ENCODE results near the gene NAA10. TPM values are rescaled to one million over a fixed set of nuclear protein-coding genes. Genes with fewer than 3 reads are reported as not detected.

The NAA10 gene
- polyA plus RNA-seq, 1 donor from 2014 or later = 91.4 TPM

DNA sequence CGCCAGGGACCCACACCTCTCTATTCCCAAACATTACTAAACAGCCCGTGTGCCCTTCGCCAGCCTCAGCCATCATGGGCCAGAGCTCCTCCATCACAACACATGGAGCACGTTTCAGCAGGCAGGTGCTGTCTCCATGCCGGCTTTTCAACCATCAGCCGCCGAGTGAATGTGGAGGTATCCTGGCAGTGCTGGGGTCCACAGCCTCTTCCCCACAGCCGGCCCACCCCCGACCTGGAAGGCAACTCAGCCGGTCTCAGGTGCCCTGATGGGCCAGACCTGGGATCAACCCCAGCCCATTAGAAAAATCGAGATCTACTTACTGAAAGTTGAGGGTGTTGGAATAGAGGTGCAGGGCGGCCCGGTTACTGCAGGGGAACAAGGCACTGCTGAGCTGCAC, 3.1 kb downstream of the NAA10 start:
- H3K4me1 Mint-ChIP-seq = peaks cover 17 to 30% (median 20%) of the 10 kb centered on the region in 3 donors
- H3K27ac Mint-ChIP-seq = no peak overlapping the region

DNA sequence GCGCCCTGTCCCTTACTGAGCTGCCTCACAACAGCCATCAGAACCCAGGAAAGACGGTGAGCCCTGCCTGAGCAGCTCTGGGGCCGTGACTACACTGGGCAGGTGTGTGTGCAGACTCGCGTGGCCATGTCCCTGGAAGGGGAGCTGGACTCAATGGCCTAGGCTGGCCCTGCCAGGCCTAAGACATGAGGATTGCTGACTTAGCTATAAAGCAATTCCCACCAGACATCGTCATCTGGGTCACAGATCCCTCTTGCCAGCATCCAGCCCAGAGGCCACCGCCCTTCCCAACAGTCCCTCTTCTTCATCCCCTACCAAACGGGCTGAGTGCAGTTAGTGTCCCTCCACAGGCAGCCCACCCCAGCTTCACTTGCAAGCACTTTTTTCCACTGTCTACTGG, 3.7 kb downstream of the NAA10 start:
- no peaks in the 10 kb centered on the region for H3K27me3 Mint-ChIP-seq
- no peaks in the 10 kb centered on the region for H3K9me3 Mint-ChIP-seq
- no peak overlapping the region for H3K27ac Mint-ChIP-seq
- peaks cover 3% of the 10 kb centered on the region for H3K36me3 Mint-ChIP-seq
- peaks cover 18 to 28% (median 19%) of the 10 kb centered on the region in 3 donors for H3K4me1 Mint-ChIP-seq
- H3K4me3 Mint-ChIP-seq = peak overlapping the region in 2 of 4 donors; percentile 2 to 9

More for the DNA sequence above, 3.1 kb downstream of the NAA10 start:
- Mint-ChIP-seq H3K36me3 (peaks cover 3% of the 10 kb centered on the region), H3K27me3 (no peaks in the 10 kb centered on the region), H3K9me3 (no peaks in the 10 kb centered on the region), H3K4me3 (peak overlapping the region in 1 of 4 donors; percentile 2)

DNA sequence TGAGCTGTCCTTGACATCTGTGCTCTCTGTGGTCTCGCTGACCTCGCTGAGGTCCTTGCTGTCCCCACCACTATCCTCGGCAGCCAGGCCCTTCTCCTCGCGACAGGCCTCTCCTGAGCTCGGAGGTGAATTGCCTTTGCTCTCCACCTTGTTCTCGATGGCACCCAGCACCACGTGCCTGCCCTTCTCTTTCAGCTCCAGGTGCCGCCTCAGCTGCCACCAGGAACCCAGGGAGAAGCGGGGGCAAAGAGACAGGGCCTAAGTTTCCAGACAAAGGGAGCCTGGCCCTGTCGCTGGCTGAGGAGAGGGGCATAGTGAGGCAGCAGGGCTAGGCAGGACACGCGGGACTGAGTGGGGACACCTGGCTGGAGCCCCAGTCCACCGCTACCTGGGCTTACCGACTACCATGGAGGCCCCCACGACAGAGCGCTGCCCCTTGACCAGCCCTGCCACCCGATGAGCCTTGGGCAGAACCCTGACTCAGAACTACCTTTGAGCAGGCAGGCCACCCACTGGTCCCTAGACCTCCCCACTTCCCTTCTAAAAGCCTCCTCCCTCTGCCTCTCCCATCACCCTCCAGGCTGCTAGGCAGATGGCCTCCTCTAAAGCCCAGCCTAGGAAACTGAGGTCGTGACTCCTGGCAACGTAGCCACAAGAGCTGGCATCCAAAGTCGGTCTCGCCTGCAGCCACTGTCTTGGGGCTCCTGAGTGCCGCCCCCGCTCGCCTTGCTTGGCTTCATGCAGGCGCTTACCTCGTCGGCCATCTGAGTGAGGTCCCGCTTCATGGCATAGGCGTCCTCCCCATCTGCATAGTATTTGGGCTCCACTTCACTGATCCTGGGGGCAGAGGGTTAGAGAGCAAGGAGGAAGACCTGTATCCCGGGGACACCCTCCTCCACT, 4.6 kb downstream of the NAA10 start:
- Mint-ChIP-seq H3K9me3 (no peaks in the 10 kb centered on the region), H3K27me3 (no peaks in the 10 kb centered on the region), H3K4me3 (peak overlapping the region in 2 of 4 donors; percentile 16 to 54), H3K36me3 (peaks cover 3% of the 10 kb centered on the region), H3K27ac (peak overlapping the region in 1 of 3 donors; percentile 69), H3K4me1 (peaks cover 22 to 31% (median 23%) of the 10 kb centered on the region in 3 donors)

DNA sequence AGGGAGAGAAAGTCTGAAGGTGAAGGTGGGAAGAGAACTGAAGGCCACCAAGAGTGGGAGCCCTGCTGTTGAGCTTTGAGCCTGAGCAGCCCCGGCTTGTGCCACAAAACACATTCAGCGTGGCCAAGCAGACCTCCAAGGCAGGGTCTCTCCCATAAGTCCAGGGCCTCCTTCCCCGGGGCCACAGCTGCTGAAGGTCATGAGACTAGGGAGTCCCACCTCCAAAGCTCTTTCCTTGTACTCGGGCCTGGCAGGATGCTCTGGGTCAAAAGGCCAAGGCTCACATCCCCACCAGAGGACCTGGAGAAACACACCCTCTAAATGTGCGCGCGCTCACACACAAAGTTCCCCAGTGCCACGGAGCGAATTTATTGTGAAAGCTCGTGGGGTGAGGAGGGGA, 5.3 kb downstream of the NAA10 start:
- H3K27ac Mint-ChIP-seq = peak overlapping the region in 1 of 3 donors; percentile 99
- H3K27me3 Mint-ChIP-seq = no peaks in the 10 kb centered on the region
- peak overlapping the region in 2 of 4 donors; percentile 82 to 95 for H3K4me3 Mint-ChIP-seq

DNA sequence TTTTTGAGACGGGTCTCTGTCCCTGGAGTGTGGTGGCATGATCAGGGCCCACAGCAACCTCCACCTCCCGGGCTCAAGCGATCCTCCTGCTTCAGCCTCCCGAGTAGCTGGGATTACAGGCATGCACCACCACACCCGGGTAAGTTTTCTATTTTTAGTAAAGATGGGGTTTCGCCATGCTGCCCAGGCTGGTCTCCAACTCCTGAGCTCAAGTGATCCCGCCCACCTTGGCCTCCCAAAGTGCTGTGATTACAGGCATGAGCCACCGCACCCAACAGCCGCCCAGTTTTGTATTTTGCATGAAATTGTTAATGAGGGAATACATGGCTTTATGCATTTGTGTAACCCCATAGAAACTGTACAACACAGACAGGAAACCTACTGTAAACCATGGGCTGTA, 6.0 kb downstream of the NAA10 start:
- peak overlapping the region; percentile 97 to 99 (median 99) for H3K27ac Mint-ChIP-seq
- peaks cover 2% of the 10 kb centered on the region for H3K27me3 Mint-ChIP-seq
- H3K36me3 Mint-ChIP-seq = peaks cover 3% of the 10 kb centered on the region
- peak overlapping the region; percentile 87 to 97 (median 92) for H3K4me3 Mint-ChIP-seq
- H3K9me3 Mint-ChIP-seq = no peaks in the 10 kb centered on the region
- peaks cover 30 to 35% (median 31%) of the 10 kb centered on the region in 3 donors for H3K4me1 Mint-ChIP-seq

More for the DNA sequence above, 5.3 kb downstream of the NAA10 start:
- peaks cover 28 to 38% (median 30%) of the 10 kb centered on the region in 3 donors for H3K4me1 Mint-ChIP-seq
- H3K9me3 Mint-ChIP-seq = no peaks in the 10 kb centered on the region
- peaks cover 3% of the 10 kb centered on the region for H3K36me3 Mint-ChIP-seq

DNA sequence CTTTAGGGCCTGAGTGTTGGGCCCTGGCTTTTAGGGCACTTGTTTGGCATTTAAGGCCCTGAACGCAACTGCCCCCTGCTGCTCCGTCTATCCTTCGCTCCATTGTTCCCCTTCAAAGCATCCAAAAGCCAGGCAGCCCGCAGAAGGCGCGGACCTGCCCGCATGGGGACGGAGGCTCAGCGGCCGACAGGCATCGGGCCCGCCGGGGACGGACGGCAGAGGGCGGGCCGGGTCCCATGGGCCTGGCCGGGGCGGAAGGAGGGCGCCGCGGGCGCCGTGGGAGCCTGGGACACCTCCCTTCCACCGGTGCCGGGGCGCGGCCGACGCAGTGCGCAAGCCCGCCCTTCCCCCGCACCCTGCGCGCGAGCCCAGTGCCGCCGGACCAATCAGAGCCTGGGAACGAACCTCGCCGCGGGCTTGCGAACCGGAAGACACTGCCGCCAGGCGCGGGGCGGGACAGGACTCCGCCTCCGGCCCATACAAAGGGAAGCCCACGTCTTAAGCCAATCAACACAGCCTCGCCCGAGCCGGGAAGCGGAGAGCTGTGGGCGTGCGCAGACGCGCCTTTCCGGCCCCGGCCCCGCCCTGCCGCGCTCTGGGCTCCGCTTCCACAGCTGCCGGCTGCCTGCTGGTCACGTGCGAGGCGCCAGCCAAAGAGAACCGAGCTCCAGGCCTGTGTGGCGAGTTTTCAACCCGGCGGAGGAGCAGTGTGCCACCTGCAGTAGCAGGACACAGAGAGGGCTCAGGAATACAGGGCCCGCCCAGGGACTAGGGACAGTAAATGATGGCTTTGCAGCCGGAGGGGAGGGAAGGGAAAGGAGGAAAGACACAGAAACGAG, 6.7 kb downstream of the NAA10 start:
- no peaks in the 10 kb centered on the region for H3K9me3 Mint-ChIP-seq
- peaks cover 3% of the 10 kb centered on the region for H3K36me3 Mint-ChIP-seq
- H3K4me3 Mint-ChIP-seq = peak overlapping the region; percentile 89 to 98 (median 95)
- peaks cover 2% of the 10 kb centered on the region for H3K27me3 Mint-ChIP-seq
- H3K4me1 Mint-ChIP-seq = peaks cover 29 to 37% (median 30%) of the 10 kb centered on the region in 3 donors
- peak overlapping the region; percentile 99 for H3K27ac Mint-ChIP-seq

DNA sequence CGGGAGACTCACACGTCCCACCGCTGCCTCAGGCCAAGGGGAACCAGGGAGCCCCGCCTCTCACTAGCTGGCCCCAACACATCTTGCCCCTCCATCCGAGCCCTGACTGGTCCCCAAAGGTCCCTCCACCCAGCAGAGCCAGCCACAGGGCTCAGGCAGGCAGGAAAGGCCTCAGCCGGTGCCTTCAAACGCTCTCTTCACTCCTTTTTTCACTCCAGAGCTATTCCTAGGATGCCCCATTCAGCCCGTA, 7.2 kb downstream of the NAA10 start:
- H3K4me3 Mint-ChIP-seq = peak overlapping the region; percentile 89 to 98 (median 95)
- H3K4me1 Mint-ChIP-seq = peaks cover 29 to 37% (median 35%) of the 10 kb centered on the region in 3 donors

DNA sequence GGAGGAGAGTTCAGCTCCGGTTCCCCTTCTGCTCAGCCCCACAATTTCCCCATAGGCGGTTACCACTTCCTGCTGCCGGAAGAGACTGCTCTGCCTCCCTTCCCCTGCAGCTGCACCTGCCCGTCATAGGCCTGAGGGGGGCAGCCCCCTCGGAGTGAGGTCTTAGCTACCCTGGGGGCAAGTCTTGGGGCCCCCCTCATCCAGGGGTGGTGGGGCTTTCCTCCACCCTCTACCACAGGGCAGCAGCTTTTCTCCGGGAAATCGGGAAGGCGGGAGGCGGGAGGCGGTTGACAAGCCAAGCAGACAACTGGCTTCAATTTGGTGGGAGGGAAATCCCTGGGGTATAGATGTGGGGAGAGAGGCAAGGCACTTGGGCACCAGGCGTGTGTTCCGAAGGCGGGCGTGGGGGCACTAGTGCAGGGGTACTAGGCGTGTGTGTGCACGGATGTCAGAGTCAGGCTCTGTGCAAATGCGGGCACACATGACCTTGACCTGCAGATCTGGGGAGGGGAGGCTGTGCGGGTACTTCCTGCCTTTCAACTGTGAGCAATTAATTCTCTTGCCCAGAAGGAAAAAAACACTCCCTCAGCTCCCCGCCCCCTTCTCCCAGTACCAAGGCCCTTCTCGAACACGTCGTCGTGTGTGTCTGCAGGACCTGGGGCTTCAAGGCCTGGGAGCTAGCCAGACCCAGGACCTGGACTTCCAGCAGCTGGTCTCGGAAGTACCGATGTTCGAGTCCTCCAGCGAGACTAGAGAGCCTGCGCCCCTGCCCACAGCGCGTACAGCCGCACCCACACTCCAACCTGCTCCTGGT, 7.8 kb downstream of the NAA10 start:
- Mint-ChIP-seq H3K27me3 (peaks cover 4% of the 10 kb centered on the region), H3K4me1 (peaks cover 29 to 39% (median 36%) of the 10 kb centered on the region in 3 donors)

More for the DNA sequence above, 7.2 kb downstream of the NAA10 start:
- H3K27me3 Mint-ChIP-seq = peaks cover 3% of the 10 kb centered on the region
- no peaks in the 10 kb centered on the region for H3K9me3 Mint-ChIP-seq
- H3K27ac Mint-ChIP-seq = peak overlapping the region; percentile 99
- peaks cover 3% of the 10 kb centered on the region for H3K36me3 Mint-ChIP-seq

DNA sequence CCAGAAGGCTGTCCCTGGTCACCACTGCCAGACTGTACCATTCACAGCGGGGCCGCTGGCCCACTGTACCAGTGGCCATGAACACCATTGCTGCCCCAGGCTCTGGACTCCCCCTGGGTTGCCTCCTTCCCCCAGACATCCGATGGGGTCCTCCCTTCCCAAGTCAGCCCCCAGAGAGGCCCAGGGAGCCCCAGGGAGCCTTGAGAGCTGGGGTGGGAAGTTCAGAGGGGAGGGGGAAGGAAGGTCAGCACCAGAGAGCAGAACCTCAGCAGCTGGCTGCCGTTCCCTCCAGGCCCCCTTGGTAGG, 8.3 kb downstream of the NAA10 start:
- peaks cover 29 to 39% (median 36%) of the 10 kb centered on the region in 3 donors for H3K4me1 Mint-ChIP-seq
- H3K27me3 Mint-ChIP-seq = peaks cover 4% of the 10 kb centered on the region
- H3K27ac Mint-ChIP-seq = peak overlapping the region; percentile 99
- no peaks in the 10 kb centered on the region for H3K9me3 Mint-ChIP-seq
- H3K36me3 Mint-ChIP-seq = peaks cover 3% of the 10 kb centered on the region
- peak overlapping the region; percentile 89 to 98 (median 95) for H3K4me3 Mint-ChIP-seq

More for the DNA sequence above, 7.8 kb downstream of the NAA10 start:
- peak overlapping the region; percentile 99 for H3K27ac Mint-ChIP-seq
- H3K9me3 Mint-ChIP-seq = no peaks in the 10 kb centered on the region
- peaks cover 3% of the 10 kb centered on the region for H3K36me3 Mint-ChIP-seq
- H3K4me3 Mint-ChIP-seq = peak overlapping the region; percentile 89 to 98 (median 95)

DNA sequence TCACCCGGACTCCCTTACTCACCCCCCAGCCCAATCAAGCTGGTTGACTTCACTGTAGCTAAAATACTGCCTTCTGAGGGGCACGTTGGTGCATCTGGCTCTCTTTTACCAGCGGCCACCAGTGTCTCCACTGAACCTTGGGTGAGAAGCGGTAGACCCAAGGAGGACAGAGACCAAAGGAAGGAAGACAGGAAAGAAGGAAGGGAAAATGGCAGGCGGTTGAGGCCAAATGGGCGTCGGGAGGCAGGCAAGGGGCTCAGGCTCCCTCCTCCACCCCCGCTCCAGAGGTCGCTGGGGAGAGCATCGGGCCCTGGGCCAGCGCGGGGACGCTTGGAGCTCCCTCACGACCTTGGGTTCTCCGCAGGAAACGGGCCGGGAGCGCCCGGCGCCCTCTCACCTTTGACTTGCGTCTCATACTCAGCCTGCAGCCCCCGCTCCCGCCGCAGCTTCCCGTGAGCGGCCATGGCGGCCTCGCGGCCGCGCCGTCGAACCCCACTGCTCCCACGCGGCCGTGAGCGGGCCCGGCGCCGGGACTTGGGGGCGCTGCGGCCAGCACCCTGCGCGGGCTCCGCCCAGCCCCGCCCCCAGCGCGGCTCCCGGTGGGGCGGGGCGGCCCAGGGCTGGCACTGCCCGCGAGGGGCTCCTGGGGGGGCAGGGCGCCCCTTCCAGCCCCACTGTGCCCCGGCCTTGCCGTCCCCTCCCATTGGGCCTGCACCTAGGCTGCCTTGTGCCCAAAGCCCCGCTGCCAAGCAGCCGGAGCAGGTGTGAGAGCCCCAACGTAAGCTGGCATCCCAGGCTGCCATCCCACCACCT, 8.9 kb downstream of the NAA10 start, which contains the start of gene ARHGAP4:
Gene ARHGAP4 (minus strand): TSS at position 526 of the 813 bp plus-strand sequence. CDS start 62 bp downstream, at position 464.
- no peaks in the 10 kb centered on the region for H3K9me3 Mint-ChIP-seq

DNA sequence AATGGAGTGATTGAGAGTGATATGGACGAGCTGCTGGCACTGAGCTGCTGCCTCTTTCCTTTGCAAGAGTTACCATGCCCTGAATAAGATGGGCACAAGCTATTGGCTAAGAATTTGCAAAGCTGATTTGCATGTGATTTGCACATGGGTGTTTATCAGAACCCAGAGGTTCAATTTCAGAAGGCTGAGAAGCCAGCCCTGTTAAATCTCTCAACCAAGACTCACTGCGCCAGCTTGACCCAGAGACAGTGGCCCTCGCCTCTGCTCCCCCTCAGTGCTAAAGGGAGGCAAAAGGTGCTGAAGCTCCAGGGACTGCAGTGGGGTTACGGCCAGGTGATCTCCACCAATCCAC, 9.5 kb downstream of the NAA10 start:
- Mint-ChIP-seq H3K4me3 (peak overlapping the region; percentile 93 to 95 (median 94)), H3K27me3 (peaks cover 4% of the 10 kb centered on the region), H3K9me3 (no peaks in the 10 kb centered on the region), H3K27ac (peak overlapping the region; percentile 97 to 99 (median 98)), H3K36me3 (no peaks in the 10 kb centered on the region), H3K4me1 (peaks cover 29 to 37% (median 35%) of the 10 kb centered on the region in 3 donors)

More for the DNA sequence above, 8.9 kb downstream of the NAA10 start, which contains the start of gene ARHGAP4:
- Mint-ChIP-seq H3K27me3 (peaks cover 4% of the 10 kb centered on the region), H3K4me1 (peaks cover 29 to 37% (median 36%) of the 10 kb centered on the region in 3 donors), H3K36me3 (no peaks in the 10 kb centered on the region), H3K4me3 (peak within 1 kb of the TSS; percentile 93 to 98 (median 95)), H3K27ac (peak within 1 kb of the TSS; percentile 99)

DNA sequence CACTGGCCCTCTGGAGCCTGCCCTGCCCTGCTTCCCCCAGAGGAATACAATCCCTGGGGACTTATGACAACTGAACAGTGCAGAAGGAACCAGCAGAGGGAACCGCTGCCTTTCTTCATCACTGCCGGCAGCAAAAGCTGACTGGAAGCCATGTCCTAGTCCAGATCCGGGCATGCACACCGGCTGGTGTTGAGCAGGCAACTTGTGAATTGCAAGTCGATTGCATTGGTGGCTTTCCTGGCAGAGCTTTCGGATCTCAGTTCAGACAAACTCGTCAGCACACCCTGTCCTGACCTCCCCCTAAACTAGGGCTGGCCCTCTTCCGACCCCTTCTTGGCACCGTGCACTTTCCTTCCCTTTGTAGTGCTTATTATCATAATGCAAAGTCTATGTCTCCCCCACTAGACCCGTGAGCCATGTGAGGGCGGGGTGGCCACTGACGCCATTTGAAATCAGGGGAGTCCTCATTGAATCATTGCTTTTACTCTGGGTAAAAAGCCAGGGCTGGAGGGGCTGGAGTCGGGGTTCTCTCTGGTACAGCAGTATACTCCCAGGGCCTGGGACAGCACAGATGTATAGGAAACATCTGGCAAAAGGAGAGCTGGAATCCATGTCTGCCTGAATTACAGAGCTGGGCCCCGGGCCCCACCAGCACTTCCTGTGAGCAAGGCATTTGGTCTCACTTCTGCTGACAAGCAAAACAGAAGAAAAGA, 10.5 kb downstream of the NAA10 start:
- H3K27me3 Mint-ChIP-seq = peaks cover 4% of the 10 kb centered on the region
- H3K4me1 Mint-ChIP-seq = peaks cover 29 to 36% (median 34%) of the 10 kb centered on the region in 3 donors
- H3K36me3 Mint-ChIP-seq = no peaks in the 10 kb centered on the region
- H3K4me3 Mint-ChIP-seq = peak overlapping the region; percentile 93 to 95 (median 94)
- peak overlapping the region; percentile 97 to 99 (median 98) for H3K27ac Mint-ChIP-seq
- no peaks in the 10 kb centered on the region for H3K9me3 Mint-ChIP-seq
